Endothelial cell of umbilical vein (primary cell): ENCODE measurements around the gene SHC4. TPM values are rescaled to one million over a fixed set of nuclear protein-coding genes. Genes with fewer than 3 reads are reported as not detected.

ENCODE experiments used
- BruUV-seq: library from RNA; stranded (reverse); fragments of 400-500 nt; replicated peaks from 2 replicates; lab custom pipeline; 2021; lab: Mats Ljungman, UMichigan
- CTCF ChIA-PET: fragments of 300-600, 350-600 bp; sonication (Branson Sonifier 250); formaldehyde crosslinking; loops from one replicate; lab custom pipeline; 2021; ENCODE audit warnings: antibody characterized with exemption, inconsistent platforms; lab: Charles Lee
- POLR2A ChIA-PET: fragments of 300-600, 350-600 bp; sonication (Branson Sonifier 250); formaldehyde crosslinking; loops from one replicate; lab custom pipeline; 2021; ENCODE audit warnings: antibody characterized with exemption, inconsistent platforms; lab: Charles Lee
- DNase-seq: peaks from one replicate; pipeline ENCODE4 v3.0.0-alpha.2; 2011; ENCODE audit warnings: low read depth, low spot score
- FAIRE-seq: peaks from 2 replicates; lab custom pipeline; 2011; peaks lifted over from hg19 to GRCh38; lab: Jason Lieb, UNC
- H2AFZ ChIP-seq: 2 replicates; pipeline ENCODE4 v1.6.0; 2012; ENCODE audit warnings: low read depth, low read length, control low read depth, inconsistent platforms
- H3K27ac ChIP-seq: 2 replicates; pipeline ENCODE4 v1.5.1; 2011; ENCODE audit warnings: low read depth, mild to moderate bottlenecking, control low read depth, low read length, moderate library complexity; ENCODE audit not compliant: insufficient read depth
- H3K27me3 ChIP-seq, 2 experiments: 2 replicates each; pipeline versions ENCODE4 v1.6.0 to v1.6.1; 2011; ENCODE audit warnings: low read length in 2 of 2, mixed read lengths in 1 of 2; ENCODE audit not compliant: control insufficient read depth in 2 of 2, insufficient read depth in 2 of 2
- H3K36me3 ChIP-seq, 2 experiments: 2 replicates in 1 of 2; 3 replicates in 1 of 2; pipeline ENCODE4 v1.5.1; 2011; ENCODE audit warnings: low read length in 2 of 2, mild to moderate bottlenecking in 1 of 2, moderate library complexity in 1 of 2; ENCODE audit not compliant: control insufficient read depth in 2 of 2, insufficient read depth in 2 of 2; ENCODE audit errors: extremely low read depth in 1 of 2
- H3K4me1 ChIP-seq: 3 replicates; pipeline ENCODE4 v1.5.1; 2011; ENCODE audit warnings: mild to moderate bottlenecking, low read length; ENCODE audit not compliant: control insufficient read depth, insufficient read depth; ENCODE audit errors: extremely low read depth
- H3K4me2 ChIP-seq: 2 replicates; pipeline ENCODE4 v1.6.1; 2011; ENCODE audit warnings: low read length, control low read depth, mixed read lengths; ENCODE audit not compliant: insufficient read depth
- H3K4me3 ChIP-seq, 3 experiments: fragments of 200-600 bp in 1 of 3; sonication (generic), shearing (Covaris generic) in 1 of 3; replicated peaks in 1 of 3; 2 replicates each; pipeline ENCODE4 v1.5.1; 2011 to 2016; ENCODE audit warnings: control low read depth in 3 of 3, low read length in 3 of 3, mild to moderate bottlenecking in 2 of 3, inconsistent platforms in 1 of 3, low read depth in 1 of 3, moderate library complexity in 1 of 3; ENCODE audit not compliant: insufficient read depth in 1 of 3
- H3K79me2 ChIP-seq: 2 replicates; pipeline ENCODE4 v1.6.0; 2012; ENCODE audit warnings: low read length, inconsistent platforms; ENCODE audit not compliant: control insufficient read depth, insufficient read depth
- H3K9ac ChIP-seq: replicated peaks from 2 replicates; pipeline ENCODE3; 2011; ENCODE audit warnings: low read length, control low read depth; ENCODE audit not compliant: insufficient read depth; ENCODE audit errors: extremely low read depth
- H3K9me1 ChIP-seq: replicated peaks from 3 replicates; pipeline ENCODE4 v1.6.0; 2011; ENCODE audit warnings: mild to moderate bottlenecking, low read length; ENCODE audit not compliant: control insufficient read depth, insufficient read depth; ENCODE audit errors: extremely low read depth
- H3K9me3 ChIP-seq: replicated peaks from 2 replicates; pipeline ENCODE4 v1.5.1; 2012; ENCODE audit warnings: low read length, inconsistent platforms; ENCODE audit not compliant: control insufficient read depth, insufficient read depth
- H4K20me1 ChIP-seq: replicated peaks from 2 replicates; pipeline ENCODE3; 2011; ENCODE audit warnings: mild to moderate bottlenecking, low read length; ENCODE audit not compliant: control insufficient read depth, insufficient read depth; ENCODE audit errors: extremely low read depth
- CTCF ChIP-seq, 2 donors: IDR thresholded peaks; 1 replicate in 1 of 2; 2 replicates in 1 of 2; pipeline ENCODE4 v1.5.1; 2011; ENCODE audit warnings: low read length in 2 of 2, mild to moderate bottlenecking in 2 of 2, moderate library complexity in 2 of 2, control low read depth in 1 of 2, inconsistent platforms in 1 of 2, low read depth in 1 of 2; ENCODE audit not compliant: insufficient read depth in 1 of 2; ENCODE audit errors: extremely low read depth in 1 of 2
- EZH2 ChIP-seq: IDR thresholded peaks from 2 replicates; pipeline ENCODE4 v1.6.1; 2012; ENCODE audit warnings: borderline replicate concordance, low read depth, mild to moderate bottlenecking, moderate library complexity, low read length, inconsistent platforms; ENCODE audit not compliant: severe bottlenecking
- FOS ChIP-seq: IDR thresholded peaks from 2 replicates; pipeline ENCODE4 v1.6.1; 2011; ENCODE audit warnings: mild to moderate bottlenecking, low read length, moderate library complexity, borderline replicate concordance; ENCODE audit not compliant: insufficient read depth
- GATA2 ChIP-seq: IDR thresholded peaks from 2 replicates; pipeline ENCODE4 v1.7.0; 2011; ENCODE audit warnings: low read depth, mild to moderate bottlenecking, moderate library complexity, mixed read lengths, low read length; ENCODE audit not compliant: insufficient read length, insufficient read depth
- JUN ChIP-seq: IDR thresholded peaks from 2 replicates; pipeline ENCODE4 v1.6.1; 2011; ENCODE audit warnings: borderline replicate concordance, low read depth; ENCODE audit not compliant: insufficient read length, insufficient read depth
- MAX ChIP-seq: IDR thresholded peaks from 2 replicates; pipeline ENCODE4 v1.6.1; 2011; ENCODE audit not compliant: insufficient read depth, insufficient read length
- MYC ChIP-seq: IDR thresholded peaks from one replicate; pipeline ENCODE4 v1.6.1; 2011; ENCODE audit warnings: mild to moderate bottlenecking, low read depth, low read length
- POLR2A ChIP-seq: IDR thresholded peaks from 2 replicates; pipeline ENCODE4 v1.6.1; 2012; ENCODE audit warnings: low read depth, mild to moderate bottlenecking, control low read depth, low read length
- POLR2AphosphoS5 ChIP-seq: IDR thresholded peaks from 2 replicates; pipeline ENCODE4 v1.6.1; 2012; ENCODE audit warnings: low read depth, mild to moderate bottlenecking, control low read depth, low read length, moderate library complexity; ENCODE audit not compliant: insufficient read depth
- dilution Hi-C: fragments of 300-500 bp; cut with MboI; formaldehyde crosslinking; loops from one replicate; pipeline ENCODE4 v1.15.0; 2019; ENCODE audit warnings: low sequenced_read_pairs; ENCODE audit not compliant: extremely low pct_ligation_motif_present
- intact Hi-C: fragments of 100-400 bp; cut with micrococcal nuclease; formaldehyde crosslinking; loops from one replicate; pipeline ENCODE4 v1.10.0; 2022
- polyA plus RNA-seq, 4 experiments: library from polyadenylated mRNA; depleted of rRNA in 3 of 4; stranded (reverse) in 3 of 4; unstranded in 1 of 4; fragments of >200 nt; gene quantifications; 2 replicates each; pipeline versions ENCODE4 v1.2.1 to v1.2.3, GENCODE V29; 2011 to 2012; ENCODE audit warnings: missing spikeins in 1 of 4
- total RNA-seq: library from RNA; stranded (reverse); gene quantifications from 2 replicates; pipeline ENCODE4 v1.2.3, GENCODE V29; 2021

The SHC4 gene
- total and polyA plus RNA-seq, 2 donors (not counting 3 experiments of a cell fraction or from before 2014, with no cell fraction given) = 0.20 TPM; not detected in 1

- BruUV-seq = no TSS peak
- Histone ChIP-seq H3K36me3 (no peaks in the 10 kb centered on the region), H3K4me1 (no peaks in the 10 kb centered on the region), H3K9me3 (no peaks in the 10 kb centered on the region), H3K27me3 (peaks cover 4 to 8% of the 10 kb centered on the region in 2 experiments), H2AFZ (no peak overlapping the region), H3K79me2 (no peaks in the 10 kb centered on the region), H3K9me1 (no peaks in the 10 kb centered on the region), H4K20me1 (no peaks in the 10 kb centered on the region), H3K4me3 (no peak overlapping the region), H3K4me2 (no peak overlapping the region), H3K27ac (no peak overlapping the region), H3K9ac (no peak overlapping the region)
- FAIRE-seq (no peak), DNase-seq (no peak)
- ChIA-PET POLR2A (interaction anchor here (0.7 kb wide), 1 partner anchor 39 kb away, joined by 4 read pairs; no protein-coding TSS in a partner anchor), CTCF (no interaction called here)
- TF ChIP-seq FOS (no peak), GATA2 (no peak), JUN (no peak), POLR2AphosphoS5 (no peak), CTCF (IDR thresholded peaks at IDR 0.05; ENCODE audit: extremely low read depth in 1 of 2, insufficient read depth in 1 of 2, low read depth in 1 of 2, low read length in 2 of 2) (no peak), POLR2A (no peak), MAX (no peak), MYC (no peak), EZH2 (no peak)
- dilution Hi-C loops = no loop called here
- intact Hi-C loops = no loop called here
Measured at GRCh38 chr15:48916721-48917120, 47.0 kb downstream of the SHC4 start.
